Ovary (tissue), 9 donors: ENCODE results near the gene RASIP1. TPM values are rescaled to one million over a fixed set of nuclear protein-coding genes. Genes with fewer than 3 reads are reported as not detected.

Experiments used
- DNase-seq, 5 donors: peaks; one replicate each; pipeline ENCODE4 v3.0.0-alpha.2; 2019 to 2020
- H3K27ac ChIP-seq, 2 donors: fragments of 200-600 bp; one replicate each; pipeline versions ENCODE4 v1.5.1 to v1.8.0; 2019 to 2022
- H3K27me3 ChIP-seq: fragments of 200-600 bp; one replicate; pipeline ENCODE4 v1.8.0; 2022
- H3K36me3 ChIP-seq: fragments of 200-600 bp; sonication (generic); one replicate; pipeline ENCODE4 v1.5.1; 2019
- H3K4me1 ChIP-seq: one replicate; pipeline ENCODE4 v1.8.1; 2013; ENCODE audit warnings: mild to moderate bottlenecking, moderate library complexity; ENCODE audit not compliant: insufficient read depth
- H3K4me3 ChIP-seq: fragments of 200-600 bp; sonication (generic); one replicate; pipeline ENCODE4 v1.5.1; 2017
- H3K9me3 ChIP-seq, 2 donors: fragments of 200-600 bp in 1 of 2; sonication (generic) in 1 of 2; one replicate each; pipeline versions ENCODE4 v1.5.1 to v1.8.1; 2013 to 2019; ENCODE audit warnings: mild to moderate bottlenecking in 1 of 2, moderate library complexity in 1 of 2
- EP300 ChIP-seq: sonication (generic); formaldehyde crosslinking; IDR thresholded peaks from one replicate; pipeline ENCODE4 v1.6.1; 2017; ENCODE audit warnings: antibody characterized with exemption
- POLR2A ChIP-seq: fragments of 450-650 bp; IDR thresholded peaks from one replicate; pipeline ENCODE4 v1.6.1; 2017; ENCODE audit warnings: antibody characterized with exemption, mild to moderate bottlenecking, moderate library complexity
- WGBS, 3 donors: extraction: QIAGEN DNeasy Blood & Tissue Kit in 1 of 3; methylation state at CpG; one replicate each; pipeline versions ENCODE4 v1.1.5 to v1.1.7; 2013 to 2017; 5-methylcytosine and 5-hydroxymethylcytosine counted together
- intact Hi-C, 4 donors: fragments of 100-400 bp; cut with DNase I; formaldehyde crosslinking; loops; one replicate each; pipeline versions ENCODE4 v1.11.0 to v1.15.1; 2022 to 2023
- polyA plus RNA-seq, 2 donors: library from polyadenylated mRNA; stranded (reverse); fragments of 200-250 nt in 1 of 2; fragments of 350-450 nt in 1 of 2; fragmentation: Illumina TruSeq in 1 of 2; extraction: RNeasy Lipid Tissue Mini Kit (QIAGEN cat#74804) in 1 of 2; gene quantifications; one replicate each; pipeline ENCODE4 v1.2.3, GENCODE V29; 2013 to 2014
- total RNA-seq, 7 donors: library from RNA; depleted of rRNA in 2 of 7; stranded (reverse); fragments of >200 nt in 2 of 7; fragmentation: NEBNext Ultra II Directional in 3 of 7; extraction: Animal tissue kit (Norgen Biotek cat#: 25700) in 3 of 7; gene quantifications; one replicate each; pipeline versions ENCODE4 v1.1.0 to v1.2.4, GENCODE V29; 2016 to 2023
- TF ChIP-seq, protein P1 (sequence below), 3 donors: fragments of 450-650 bp in 2 of 3; fragments of 200-600 bp in 1 of 3; IDR thresholded peaks; one replicate each; pipeline versions ENCODE4 v1.5.1 to v1.8.0; 2016 to 2022; ENCODE audit warnings: antibody characterized with exemption in 3 of 3, mild to moderate bottlenecking in 1 of 3
- donor health status: DM: no; HTN: no; CAD: no; lungs with moderate emphysema.
- donor health status: DM: no; HTN: no; CAD: no.
- donor health status: Bipolar disorder and iron deficiency.
- donor health status: DM: yes; HTN: yes; CAD: no.
- donor health status: DM: no; HTN: no; CAD: no.
- donor health status: DM: yes; HTN: yes; CAD: no.

The RASIP1 gene
- total and polyA plus RNA-seq, 9 donors = 4.1 to 25.9 (median 14.2) TPM

DNA sequence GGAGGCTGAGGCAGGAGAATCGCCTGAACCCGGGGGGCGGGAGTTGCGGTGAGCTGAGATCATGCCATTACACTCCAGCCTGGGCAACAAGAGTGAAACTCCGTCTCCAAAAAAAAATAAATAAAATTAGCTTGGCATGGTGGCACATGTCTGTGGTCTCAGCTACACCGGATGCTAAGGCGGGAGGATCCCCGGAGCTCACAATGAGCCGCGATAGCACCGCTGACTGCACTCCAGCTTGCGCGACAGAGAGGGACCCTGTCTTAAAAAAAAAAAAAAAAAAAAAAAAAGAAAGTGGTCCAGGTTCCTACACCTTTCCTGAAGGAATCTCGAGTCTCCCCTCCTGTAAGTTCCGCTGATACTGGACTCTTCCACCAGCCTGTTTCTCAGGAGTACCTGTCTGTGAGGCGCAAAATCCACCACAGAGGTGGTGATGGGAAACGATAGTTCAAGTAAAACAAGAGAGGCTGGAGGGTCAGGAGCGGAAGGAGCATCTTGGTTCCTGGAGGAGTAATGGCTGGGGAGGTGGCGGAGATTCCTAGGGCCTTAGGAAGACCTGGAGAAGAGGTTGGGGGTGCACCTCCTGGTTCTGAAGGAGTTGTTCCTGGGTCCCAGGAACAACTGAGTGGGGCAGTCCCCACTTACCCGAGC, 11.6 kb upstream of the RASIP1 start:
- Histone ChIP-seq H3K4me1 (peaks cover 2% of the 10 kb centered on the region), H3K27ac (no peak overlapping the region), H3K27me3 (no peaks in the 10 kb centered on the region), H3K9me3 (no peaks in the 10 kb centered on the region), H3K4me3 (peak overlapping the region; percentile 9), H3K36me3 (no peaks in the 10 kb centered on the region)
- DNase-seq = no peak
- intact Hi-C loops = no loop called here
- WGBS, 3 donors = 14 to 20% (median 16%) methylated on average over 20 of the region's 20 CpGs
- TF ChIP-seq, protein P1, sequence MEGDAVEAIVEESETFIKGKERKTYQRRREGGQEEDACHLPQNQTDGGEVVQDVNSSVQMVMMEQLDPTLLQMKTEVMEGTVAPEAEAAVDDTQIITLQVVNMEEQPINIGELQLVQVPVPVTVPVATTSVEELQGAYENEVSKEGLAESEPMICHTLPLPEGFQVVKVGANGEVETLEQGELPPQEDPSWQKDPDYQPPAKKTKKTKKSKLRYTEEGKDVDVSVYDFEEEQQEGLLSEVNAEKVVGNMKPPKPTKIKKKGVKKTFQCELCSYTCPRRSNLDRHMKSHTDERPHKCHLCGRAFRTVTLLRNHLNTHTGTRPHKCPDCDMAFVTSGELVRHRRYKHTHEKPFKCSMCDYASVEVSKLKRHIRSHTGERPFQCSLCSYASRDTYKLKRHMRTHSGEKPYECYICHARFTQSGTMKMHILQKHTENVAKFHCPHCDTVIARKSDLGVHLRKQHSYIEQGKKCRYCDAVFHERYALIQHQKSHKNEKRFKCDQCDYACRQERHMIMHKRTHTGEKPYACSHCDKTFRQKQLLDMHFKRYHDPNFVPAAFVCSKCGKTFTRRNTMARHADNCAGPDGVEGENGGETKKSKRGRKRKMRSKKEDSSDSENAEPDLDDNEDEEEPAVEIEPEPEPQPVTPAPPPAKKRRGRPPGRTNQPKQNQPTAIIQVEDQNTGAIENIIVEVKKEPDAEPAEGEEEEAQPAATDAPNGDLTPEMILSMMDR (IDR thresholded peaks at IDR 0.05) = no peak
- TF ChIP-seq EP300 = no peak
- TF ChIP-seq POLR2A = no peak

- Histone ChIP-seq H3K27ac (no peak overlapping the region), H3K4me1 (peaks cover 4% of the 10 kb centered on the region), H3K9me3 (no peaks in the 10 kb centered on the region), H3K27me3 (no peaks in the 10 kb centered on the region), H3K4me3 (no peak overlapping the region), H3K36me3 (no peaks in the 10 kb centered on the region)
- no peak for DNase-seq
- 83 to 91% (median 87%) methylated on average over 29 of the region's 29 CpGs for WGBS, 3 donors
- TF ChIP-seq POLR2A (no peak), EP300 (no peak)
- TF ChIP-seq, protein P1 (IDR thresholded peaks at IDR 0.05) = no peak
- intact Hi-C loops = no loop called here
These were observed 10.5 kb upstream of the RASIP1 start for GRCh38 chr19:48750771-48751504.

- H3K36me3 ChIP-seq = no peaks in the 10 kb centered on the region
- WGBS, 3 donors = 89 to 94% (median 92%) methylated on average over 29 to 31 of the region's 31 CpGs
- no peaks in the 10 kb centered on the region for H3K27me3 ChIP-seq
- no peak for DNase-seq
- intact Hi-C loops = no loop called here
- no peak overlapping the region for H3K4me3 ChIP-seq
- H3K9me3 ChIP-seq = no peaks in the 10 kb centered on the region
- TF ChIP-seq EP300 (no peak), POLR2A (no peak)
- TF ChIP-seq, protein P1 (IDR thresholded peaks at IDR 0.05) = no peak
- H3K27ac ChIP-seq = no peak overlapping the region
- peaks cover 4% of the 10 kb centered on the region for H3K4me1 ChIP-seq
These were observed 9.9 kb upstream of the RASIP1 start for GRCh38 chr19:48750351-48750750.

DNA sequence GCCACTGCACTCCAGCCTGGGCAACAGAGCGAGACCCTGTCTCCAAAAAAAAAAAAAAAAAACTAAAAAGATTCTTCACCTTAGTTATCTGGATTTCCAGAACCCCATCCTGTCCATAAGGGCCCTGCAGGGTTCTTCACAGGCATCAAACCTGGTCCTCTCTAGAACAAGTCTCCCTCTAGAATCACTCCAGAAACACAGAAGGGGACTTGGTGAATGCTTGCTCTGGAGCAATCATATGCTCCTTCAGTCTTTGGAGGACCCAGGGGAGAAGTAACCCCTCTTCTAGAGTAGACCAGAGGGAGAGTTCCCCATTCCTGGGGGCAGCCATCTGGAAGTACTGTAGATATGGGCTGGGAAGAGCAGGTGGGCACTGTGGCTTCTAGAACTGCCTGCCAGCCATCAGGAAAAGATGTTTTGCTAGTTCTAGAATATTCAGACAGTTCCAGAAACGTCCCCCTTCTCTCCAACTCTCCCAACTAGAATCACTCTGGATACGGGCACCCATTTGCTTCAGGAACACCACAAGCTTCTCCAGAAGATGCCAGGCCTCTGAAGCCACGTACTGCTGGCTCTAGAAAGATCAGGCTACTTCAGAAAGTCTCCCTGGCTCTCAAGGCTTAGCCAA, 9.3 kb upstream of the RASIP1 start:
- DNase-seq = no peak
- Histone ChIP-seq H3K4me3 (no peak overlapping the region), H3K9me3 (no peaks in the 10 kb centered on the region), H3K27me3 (no peaks in the 10 kb centered on the region), H3K27ac (no peak overlapping the region), H3K4me1 (peaks cover 4% of the 10 kb centered on the region), H3K36me3 (no peaks in the 10 kb centered on the region)
- intact Hi-C loops = no loop called here
- 57 to 69% (median 66%) methylated on average over 4 of the region's 4 CpGs for WGBS, 3 donors
- TF ChIP-seq, protein P1 (IDR thresholded peaks at IDR 0.05) = no peak
- no peak for TF ChIP-seq EP300
- TF ChIP-seq POLR2A = no peak
